HL-60 (cell line): ENCODE data around the gene TTC28.

Experiments
- DNase-seq, 2 experiments: peaks; one replicate each; pipeline ENCODE4 v3.0.0-alpha.2; 2010 to 2020; ENCODE audit warnings: low read depth in 1 of 2, low spot score in 1 of 2
- H3K27ac ChIP-seq: fragments of 250-450 bp; sonication (Bioruptor Pico); replicated peaks from 2 replicates; pipeline ENCODE4 v1.5.1; 2020; ENCODE audit warnings: mild to moderate bottlenecking, moderate library complexity
- H3K27me3 ChIP-seq: fragments of 250-450 bp; sonication (Bioruptor Pico); 2 replicates; pipeline ENCODE4 v1.5.1; 2021; ENCODE audit warnings: mild to moderate bottlenecking, moderate library complexity; ENCODE audit not compliant: insufficient read depth, poor library complexity, severe bottlenecking
- H3K4me3 ChIP-seq: replicated peaks from 2 replicates; pipeline ENCODE4 v1.5.1; 2011; ENCODE audit warnings: mild to moderate bottlenecking, control low read depth, low read length; ENCODE audit not compliant: insufficient read depth
- GABPA ChIP-seq: IDR thresholded peaks from 2 replicates; pipeline ENCODE4 v1.6.1; 2012; ENCODE audit warnings: low read depth
- POLR2AphosphoS5 ChIP-seq: IDR thresholded peaks from 2 replicates; pipeline ENCODE4 v1.6.1; 2012; ENCODE audit warnings: low read depth
- SPI1 ChIP-seq: IDR thresholded peaks from 2 replicates; pipeline ENCODE4 v1.6.1; 2012; ENCODE audit warnings: low read depth, mild to moderate bottlenecking, borderline replicate concordance
- TF ChIP-seq, protein P1 (sequence below): IDR thresholded peaks from 2 replicates; pipeline ENCODE4 v1.6.1; 2012; ENCODE audit warnings: low read depth; ENCODE audit not compliant: insufficient replicate concordance
- TF ChIP-seq, protein P2 (sequence below): IDR thresholded peaks from one replicate; pipeline ENCODE4 v1.5.1; 2011; ENCODE audit warnings: low read length, control low read depth, inconsistent platforms; ENCODE audit not compliant: insufficient read depth

TTC28 gene

DNA sequence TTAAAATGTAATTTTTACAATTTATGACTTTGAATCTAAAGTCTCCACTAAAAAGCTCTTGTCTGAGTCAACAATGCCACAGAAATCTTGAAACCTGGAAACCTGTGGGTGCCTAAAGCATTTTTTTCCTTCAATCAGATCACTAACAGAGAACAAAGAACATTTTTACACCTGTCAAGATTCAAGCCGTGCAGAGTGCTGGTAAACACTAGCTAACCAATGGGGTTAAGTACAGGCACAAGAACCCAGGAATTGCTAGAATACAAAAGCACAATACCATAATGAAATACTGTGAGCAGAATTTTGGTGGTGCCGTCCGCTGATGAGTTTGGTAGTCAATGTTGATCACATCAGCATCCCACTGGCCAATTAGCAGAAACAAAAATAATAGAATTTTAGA is 380.3 kb downstream of the TTC28 start:
- no peak for TF ChIP-seq POLR2AphosphoS5
- no peak for TF ChIP-seq SPI1
- TF ChIP-seq, protein P1, sequence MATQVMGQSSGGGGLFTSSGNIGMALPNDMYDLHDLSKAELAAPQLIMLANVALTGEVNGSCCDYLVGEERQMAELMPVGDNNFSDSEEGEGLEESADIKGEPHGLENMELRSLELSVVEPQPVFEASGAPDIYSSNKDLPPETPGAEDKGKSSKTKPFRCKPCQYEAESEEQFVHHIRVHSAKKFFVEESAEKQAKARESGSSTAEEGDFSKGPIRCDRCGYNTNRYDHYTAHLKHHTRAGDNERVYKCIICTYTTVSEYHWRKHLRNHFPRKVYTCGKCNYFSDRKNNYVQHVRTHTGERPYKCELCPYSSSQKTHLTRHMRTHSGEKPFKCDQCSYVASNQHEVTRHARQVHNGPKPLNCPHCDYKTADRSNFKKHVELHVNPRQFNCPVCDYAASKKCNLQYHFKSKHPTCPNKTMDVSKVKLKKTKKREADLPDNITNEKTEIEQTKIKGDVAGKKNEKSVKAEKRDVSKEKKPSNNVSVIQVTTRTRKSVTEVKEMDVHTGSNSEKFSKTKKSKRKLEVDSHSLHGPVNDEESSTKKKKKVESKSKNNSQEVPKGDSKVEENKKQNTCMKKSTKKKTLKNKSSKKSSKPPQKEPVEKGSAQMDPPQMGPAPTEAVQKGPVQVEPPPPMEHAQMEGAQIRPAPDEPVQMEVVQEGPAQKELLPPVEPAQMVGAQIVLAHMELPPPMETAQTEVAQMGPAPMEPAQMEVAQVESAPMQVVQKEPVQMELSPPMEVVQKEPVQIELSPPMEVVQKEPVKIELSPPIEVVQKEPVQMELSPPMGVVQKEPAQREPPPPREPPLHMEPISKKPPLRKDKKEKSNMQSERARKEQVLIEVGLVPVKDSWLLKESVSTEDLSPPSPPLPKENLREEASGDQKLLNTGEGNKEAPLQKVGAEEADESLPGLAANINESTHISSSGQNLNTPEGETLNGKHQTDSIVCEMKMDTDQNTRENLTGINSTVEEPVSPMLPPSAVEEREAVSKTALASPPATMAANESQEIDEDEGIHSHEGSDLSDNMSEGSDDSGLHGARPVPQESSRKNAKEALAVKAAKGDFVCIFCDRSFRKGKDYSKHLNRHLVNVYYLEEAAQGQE = no peak
- TF ChIP-seq GABPA = no peak
- TF ChIP-seq, protein P2, sequence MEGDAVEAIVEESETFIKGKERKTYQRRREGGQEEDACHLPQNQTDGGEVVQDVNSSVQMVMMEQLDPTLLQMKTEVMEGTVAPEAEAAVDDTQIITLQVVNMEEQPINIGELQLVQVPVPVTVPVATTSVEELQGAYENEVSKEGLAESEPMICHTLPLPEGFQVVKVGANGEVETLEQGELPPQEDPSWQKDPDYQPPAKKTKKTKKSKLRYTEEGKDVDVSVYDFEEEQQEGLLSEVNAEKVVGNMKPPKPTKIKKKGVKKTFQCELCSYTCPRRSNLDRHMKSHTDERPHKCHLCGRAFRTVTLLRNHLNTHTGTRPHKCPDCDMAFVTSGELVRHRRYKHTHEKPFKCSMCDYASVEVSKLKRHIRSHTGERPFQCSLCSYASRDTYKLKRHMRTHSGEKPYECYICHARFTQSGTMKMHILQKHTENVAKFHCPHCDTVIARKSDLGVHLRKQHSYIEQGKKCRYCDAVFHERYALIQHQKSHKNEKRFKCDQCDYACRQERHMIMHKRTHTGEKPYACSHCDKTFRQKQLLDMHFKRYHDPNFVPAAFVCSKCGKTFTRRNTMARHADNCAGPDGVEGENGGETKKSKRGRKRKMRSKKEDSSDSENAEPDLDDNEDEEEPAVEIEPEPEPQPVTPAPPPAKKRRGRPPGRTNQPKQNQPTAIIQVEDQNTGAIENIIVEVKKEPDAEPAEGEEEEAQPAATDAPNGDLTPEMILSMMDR = no peak
- no peak for DNase-seq
- Histone ChIP-seq H3K27me3 (no peaks in the 10 kb centered on the region), H3K4me3 (no peak overlapping the region), H3K27ac (no peak overlapping the region)

- no peak overlapping the region for H3K27ac ChIP-seq
- no peak overlapping the region for H3K4me3 ChIP-seq
- no peak for DNase-seq
- TF ChIP-seq, protein P2 = no peak
- TF ChIP-seq GABPA (no peak), SPI1 (no peak), POLR2AphosphoS5 (no peak)
- TF ChIP-seq, protein P1 = no peak
- no peaks in the 10 kb centered on the region for H3K27me3 ChIP-seq
These were observed 382.1 kb downstream of the TTC28 start for GRCh38 chr22:28297504-28297903.

DNA sequence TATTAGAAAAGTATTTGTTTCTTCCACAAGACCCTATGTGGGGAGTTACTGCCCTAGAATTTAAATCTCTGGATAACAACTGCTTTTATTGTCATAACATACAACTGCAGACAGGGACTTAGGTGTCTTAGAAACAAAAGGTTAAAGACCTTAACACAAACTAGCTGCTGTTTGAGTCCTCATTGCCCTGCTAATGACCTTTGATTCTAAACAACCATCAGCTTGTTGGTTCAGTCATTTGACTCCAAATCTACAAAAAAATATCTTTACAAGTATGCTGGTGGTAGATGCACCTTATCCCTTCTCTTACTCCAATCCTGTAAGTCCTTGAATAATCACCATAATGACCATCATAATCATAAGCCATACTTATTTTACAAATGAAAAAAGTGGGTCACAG is 383.2 kb downstream of the TTC28 start:
- Histone ChIP-seq H3K27ac (no peak overlapping the region), H3K4me3 (no peak overlapping the region), H3K27me3 (no peaks in the 10 kb centered on the region)
- TF ChIP-seq POLR2AphosphoS5 = no peak
- TF ChIP-seq, protein P1 = no peak
- TF ChIP-seq SPI1 = no peak
- TF ChIP-seq, protein P2 = no peak
- no peak for TF ChIP-seq GABPA
- DNase-seq = no peak
